ENCODE measurements around the gene PRPF6.
A peak's percentile ranks its signal among the peaks of the same experiment; 100 is the strongest.

Gene PRPF6

GRCh38 chr20:64015635-64016034 is 34.7 kb downstream of the PRPF6 start:
- Mint-ChIP-seq H3K27ac (no peak overlapping the region), H3K4me1 (no peaks in the 10 kb centered on the region), H3K27me3 (no peaks in the 10 kb centered on the region), H3K4me3 (no peak overlapping the region), H3K9me3 (no peaks in the 10 kb centered on the region), H3K36me3 (peaks cover 31 to 57% of the 10 kb centered on the region in 2 donors)
- no peak for ATAC-seq (replicated peaks)
- no peak for DNase-seq

DNA sequence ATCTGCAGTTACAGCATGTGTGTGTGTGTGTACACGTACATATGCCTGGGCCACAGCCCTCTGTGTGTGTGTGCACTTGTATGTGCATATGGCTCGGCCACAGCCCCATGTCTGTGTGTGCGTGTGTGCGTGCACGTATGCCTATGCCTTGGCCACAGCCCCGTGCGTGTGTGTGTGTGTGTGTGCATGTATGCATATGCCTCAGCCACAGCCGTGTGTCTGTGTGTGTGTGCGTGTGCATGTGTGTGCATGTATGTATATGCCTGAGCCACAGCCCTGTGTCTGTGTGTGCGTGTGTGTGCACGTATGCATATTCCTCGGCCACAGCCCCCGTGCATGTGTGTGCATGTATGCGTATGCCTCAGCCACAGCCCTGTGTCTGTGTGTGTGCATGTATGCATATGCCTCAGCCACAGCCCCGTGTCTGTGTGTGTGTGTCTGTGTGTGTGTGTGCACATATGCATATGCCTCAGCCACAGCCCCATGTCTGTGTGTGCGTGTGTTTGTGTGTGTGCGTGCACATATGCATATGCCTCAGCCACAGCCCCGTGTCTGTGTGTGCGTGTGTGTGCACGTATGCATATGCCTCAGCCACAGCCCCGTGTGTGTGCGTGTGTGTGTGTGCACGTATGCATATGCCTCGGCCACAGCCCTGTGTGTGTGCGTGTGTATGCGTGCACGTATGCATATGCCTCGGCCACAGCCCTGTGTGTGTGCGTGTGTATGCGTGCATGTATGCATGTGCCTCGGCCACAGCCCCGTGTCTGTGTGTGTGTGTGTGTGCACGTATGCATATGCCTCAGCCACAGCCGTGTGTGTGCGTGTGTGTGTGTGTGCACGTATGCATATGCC is 40.4 kb downstream of the PRPF6 start:
- Mint-ChIP-seq H3K27ac (no peak overlapping the region), H3K4me3 (no peak overlapping the region), H3K9me3 (no peaks in the 10 kb centered on the region), H3K4me1 (no peaks in the 10 kb centered on the region), H3K27me3 (no peaks in the 10 kb centered on the region), H3K36me3 (peaks cover 36 to 64% of the 10 kb centered on the region in 2 donors)
- ATAC-seq (replicated peaks) (no peak), DNase-seq (no peak)

DNA sequence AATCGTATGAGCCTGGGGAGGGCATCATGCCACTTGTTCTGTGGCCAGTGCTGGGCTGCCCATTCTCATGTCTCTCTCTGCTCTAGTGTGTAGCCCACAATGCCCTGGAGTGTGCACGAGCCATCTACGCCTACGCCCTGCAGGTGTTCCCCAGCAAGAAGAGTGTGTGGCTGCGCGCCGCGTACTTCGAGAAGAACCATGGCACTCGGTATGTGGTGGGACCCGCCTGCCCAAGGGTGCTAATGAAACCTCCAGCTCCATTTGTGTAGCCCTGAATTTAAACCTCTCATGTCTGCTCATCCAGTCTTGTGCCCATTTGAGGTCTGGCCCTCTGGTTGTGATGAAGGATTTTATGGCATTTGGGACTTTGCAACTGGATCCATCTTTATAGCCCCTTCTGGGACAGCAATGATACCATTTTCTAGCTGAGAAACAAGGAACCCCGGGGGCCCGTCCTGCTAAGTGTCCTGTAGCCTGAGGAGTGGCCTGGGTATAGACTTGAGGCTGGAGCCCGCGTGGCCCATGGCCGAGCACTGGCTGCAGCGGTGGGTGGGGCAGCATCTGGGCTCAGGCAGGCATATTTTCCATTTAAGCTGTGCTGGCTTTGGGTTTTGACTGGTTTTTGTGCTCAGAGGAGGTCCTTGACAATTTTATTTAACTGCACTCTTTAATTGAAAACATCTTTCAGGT is 41.9 kb downstream of the PRPF6 start:
- no peak for DNase-seq
- H3K4me3 Mint-ChIP-seq, result no peak overlapping the region
- no peaks in the 10 kb centered on the region for H3K4me1 Mint-ChIP-seq
- ATAC-seq (replicated peaks), result no peak
- no peak overlapping the region for H3K27ac Mint-ChIP-seq
- no peaks in the 10 kb centered on the region for H3K27me3 Mint-ChIP-seq
- H3K36me3 Mint-ChIP-seq, result peaks cover 38 to 66% of the 10 kb centered on the region in 2 donors
- H3K9me3 Mint-ChIP-seq, result no peaks in the 10 kb centered on the region

GRCh38 chr20:64023361-64024140 is 42.6 kb downstream of the PRPF6 start:
- no peak for ATAC-seq (replicated peaks)
- Mint-ChIP-seq H3K4me3 (no peak overlapping the region), H3K36me3 (peaks cover 41 to 65% of the 10 kb centered on the region in 2 donors), H3K27me3 (no peaks in the 10 kb centered on the region), H3K9me3 (no peaks in the 10 kb centered on the region), H3K4me1 (no peaks in the 10 kb centered on the region), H3K27ac (peak overlapping the region; percentile 31)
- no peak for DNase-seq

DNA sequence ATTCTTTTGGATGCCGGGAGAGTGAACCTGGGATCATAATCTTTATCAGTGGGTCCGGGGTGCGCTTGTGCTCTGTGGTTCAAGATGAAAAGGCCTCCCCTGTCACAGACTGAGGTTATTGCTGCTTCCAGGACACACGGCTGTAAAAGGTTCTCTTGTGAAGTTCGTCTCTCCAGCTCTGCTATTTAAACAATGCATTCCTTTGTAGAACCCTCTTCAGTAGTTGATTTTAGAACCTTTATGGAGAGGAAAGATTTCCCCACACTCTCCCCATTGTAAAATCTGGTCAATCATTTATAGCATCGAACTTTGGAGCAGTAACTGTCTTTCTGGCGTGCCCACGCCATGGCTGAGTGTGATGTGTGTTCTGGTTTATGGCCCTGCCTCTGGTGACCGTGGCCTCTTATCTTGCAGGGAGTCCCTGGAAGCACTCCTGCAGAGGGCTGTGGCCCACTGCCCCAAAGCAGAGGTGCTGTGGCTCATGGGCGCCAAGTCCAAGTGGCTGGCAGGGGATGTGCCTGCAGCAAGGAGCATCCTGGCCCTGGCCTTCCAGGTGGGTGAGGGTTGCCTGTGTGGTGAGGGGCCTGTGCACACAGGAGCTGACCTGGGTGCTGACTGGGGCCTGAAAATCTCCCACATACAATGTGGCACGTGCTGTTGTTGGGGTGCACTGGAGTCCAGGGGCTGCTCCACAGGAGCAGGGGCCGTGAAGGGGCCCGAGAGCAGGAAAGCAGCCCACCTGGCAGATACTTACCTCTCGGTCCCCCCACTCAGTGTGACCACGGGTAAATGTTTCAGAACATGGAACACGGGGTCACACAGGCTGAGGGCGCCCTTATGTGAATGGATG is 43.4 kb downstream of the PRPF6 start:
- no peaks in the 10 kb centered on the region for H3K4me1 Mint-ChIP-seq
- H3K4me3 Mint-ChIP-seq, result no peak overlapping the region
- H3K36me3 Mint-ChIP-seq, result peaks cover 40 to 59% of the 10 kb centered on the region in 2 donors
- ATAC-seq (replicated peaks), result no peak
- no peak overlapping the region for H3K27ac Mint-ChIP-seq
- DNase-seq, result no peak
- no peaks in the 10 kb centered on the region for H3K9me3 Mint-ChIP-seq
- H3K27me3 Mint-ChIP-seq, result no peaks in the 10 kb centered on the region

- Mint-ChIP-seq H3K4me1 (no peaks in the 10 kb centered on the region), H3K36me3 (peaks cover 39 to 60% of the 10 kb centered on the region in 2 donors), H3K27me3 (no peaks in the 10 kb centered on the region), H3K9me3 (no peaks in the 10 kb centered on the region), H3K27ac (peak overlapping the region; percentile 20), H3K4me3 (no peak overlapping the region)
- DNase-seq (no peak), ATAC-seq (replicated peaks) (no peak)
Measured at GRCh38 chr20:64025101-64025825, 44.3 kb downstream of the PRPF6 start.

- ATAC-seq (replicated peaks) (no peak), DNase-seq (no peak)
- no peaks in the 10 kb centered on the region for H3K9me3 Mint-ChIP-seq
- H3K4me1 Mint-ChIP-seq, result no peaks in the 10 kb centered on the region
- H3K27me3 Mint-ChIP-seq, result no peaks in the 10 kb centered on the region
- H3K4me3 Mint-ChIP-seq, result no peak overlapping the region
- H3K27ac Mint-ChIP-seq, result peak overlapping the region; percentile 20
- H3K36me3 Mint-ChIP-seq, result peaks cover 46 to 65% of the 10 kb centered on the region in 2 donors
Measured at GRCh38 chr20:64025826-64026412, 45.0 kb downstream of the PRPF6 start.

- H3K36me3 Mint-ChIP-seq, result peaks cover 53 to 71% of the 10 kb centered on the region in 2 donors
- H3K27ac Mint-ChIP-seq, result peak overlapping the region; percentile 51
- no peaks in the 10 kb centered on the region for H3K9me3 Mint-ChIP-seq
- no peaks in the 10 kb centered on the region for H3K27me3 Mint-ChIP-seq
- no peak for DNase-seq
- ATAC-seq (replicated peaks), result no peak
- no peak overlapping the region for H3K4me3 Mint-ChIP-seq
- H3K4me1 Mint-ChIP-seq, result peaks cover 0 to 5% of the 10 kb centered on the region in 2 donors
Measured at GRCh38 chr20:64027981-64028685, 47.2 kb downstream of the PRPF6 start.

DNA sequence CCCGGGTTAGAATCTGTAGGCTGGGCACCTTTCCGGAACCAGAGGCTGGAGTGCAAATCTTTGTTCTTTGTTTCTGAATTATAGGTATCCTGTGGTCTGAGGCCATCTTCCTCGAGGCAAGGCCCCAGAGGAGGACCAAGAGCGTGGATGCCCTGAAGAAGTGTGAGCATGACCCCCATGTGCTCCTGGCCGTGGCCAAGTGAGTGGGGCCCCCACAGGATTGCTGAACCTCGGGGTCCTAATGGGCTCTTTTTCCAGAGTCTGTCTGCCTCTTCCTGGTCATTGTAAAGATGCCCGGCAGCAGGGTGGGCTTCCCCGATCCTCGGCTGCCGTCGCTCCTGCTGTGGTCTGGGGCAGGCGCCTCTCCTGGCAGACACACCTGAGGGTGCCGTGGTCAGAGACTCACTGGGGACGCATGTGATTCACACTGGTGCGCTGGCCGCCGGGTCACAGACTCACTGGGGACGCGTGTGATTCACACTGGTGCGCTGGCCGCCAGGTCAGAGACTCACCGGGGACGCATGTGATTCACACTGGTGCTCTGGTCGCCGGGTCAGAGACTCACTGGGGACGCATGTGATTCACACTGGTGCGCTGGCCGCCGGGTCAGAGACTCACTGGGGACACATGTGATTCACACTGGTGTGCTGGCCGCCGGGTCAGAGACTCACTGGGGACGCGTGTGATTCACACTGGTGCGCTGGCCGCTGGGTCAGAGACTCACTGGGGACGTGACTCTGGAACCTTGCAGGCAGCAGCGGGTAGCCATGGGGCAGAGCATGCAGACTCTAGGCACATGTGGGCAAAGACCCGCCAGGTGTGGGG is 48.6 kb downstream of the PRPF6 start:
- DNase-seq (no peak), ATAC-seq (replicated peaks) (no peak)
- H3K36me3 Mint-ChIP-seq, result peaks cover 48 to 69% of the 10 kb centered on the region in 2 donors
- H3K4me1 Mint-ChIP-seq, result peaks cover 4 to 5% of the 10 kb centered on the region in 2 donors
- H3K9me3 Mint-ChIP-seq, result no peaks in the 10 kb centered on the region
- H3K27me3 Mint-ChIP-seq, result no peaks in the 10 kb centered on the region
- no peak overlapping the region for H3K4me3 Mint-ChIP-seq
- peak overlapping the region; percentile 14 for H3K27ac Mint-ChIP-seq

GRCh38 chr20:64030371-64031134 is 49.6 kb downstream of the PRPF6 start:
- Mint-ChIP-seq H3K4me3 (no peak overlapping the region), H3K9me3 (no peaks in the 10 kb centered on the region), H3K4me1 (peaks cover 8 to 10% of the 10 kb centered on the region in 2 donors), H3K27ac (no peak overlapping the region), H3K36me3 (peaks cover 44 to 69% of the 10 kb centered on the region in 2 donors), H3K27me3 (no peaks in the 10 kb centered on the region)
- ATAC-seq (replicated peaks) (no peak), DNase-seq (no peak)

DNA sequence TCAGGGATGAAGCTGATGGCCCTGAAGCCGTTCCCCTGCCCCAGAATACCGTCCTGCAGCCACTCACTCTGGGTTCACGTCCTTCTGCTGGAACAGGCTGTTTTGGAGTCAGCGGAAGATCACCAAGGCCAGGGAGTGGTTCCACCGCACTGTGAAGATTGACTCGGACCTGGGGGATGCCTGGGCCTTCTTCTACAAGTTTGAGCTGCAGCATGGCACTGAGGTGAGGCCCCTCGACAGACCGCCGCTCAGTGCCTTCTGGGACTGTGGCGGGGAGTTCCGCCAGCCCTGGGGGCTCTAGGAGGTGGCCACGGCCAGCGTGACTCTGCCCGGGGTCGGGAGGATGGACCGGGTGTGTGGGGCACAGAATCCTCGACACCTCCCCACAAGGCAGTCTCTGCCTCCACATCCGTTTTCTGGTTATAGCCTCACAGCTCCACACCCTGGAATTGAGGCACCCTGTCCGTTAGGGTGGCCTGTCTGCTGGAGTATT is 50.9 kb downstream of the PRPF6 start:
- no peak for ATAC-seq (replicated peaks)
- peaks cover 10 to 16% of the 10 kb centered on the region in 2 donors for H3K4me1 Mint-ChIP-seq
- no peaks in the 10 kb centered on the region for H3K9me3 Mint-ChIP-seq
- H3K36me3 Mint-ChIP-seq, result peaks cover 39 to 63% of the 10 kb centered on the region in 2 donors
- DNase-seq, result no peak
- H3K4me3 Mint-ChIP-seq, result no peak overlapping the region
- no peak overlapping the region for H3K27ac Mint-ChIP-seq
- peaks cover 0 to 4% of the 10 kb centered on the region in 2 donors for H3K27me3 Mint-ChIP-seq
